Esophagus squamous epithelium (tissue), 4 donors: ENCODE measurements around the gene FLNB.

Source experiments
- CTCF ChIP-seq, 6 experiments: fragments of 450-650 bp in 4 of 6; fragments of 200-600 bp in 2 of 6; sonication (generic) in 2 of 6; IDR thresholded peaks; one replicate each; pipeline ENCODE4 v1.5.1; 2016 to 2019; ENCODE audit warnings: antibody characterized with exemption in 6 of 6, mild to moderate bottlenecking in 4 of 6, moderate library complexity in 4 of 6
- POLR2A ChIP-seq, 4 donors: fragments of 450-650 bp; IDR thresholded peaks; one replicate each; pipeline ENCODE4 v1.6.1; 2017; ENCODE audit warnings: antibody characterized with exemption in 4 of 4, mild to moderate bottlenecking in 4 of 4, moderate library complexity in 3 of 4

GRCh38 chr3:57985176-57985983, 22.8 kb upstream of the FLNB start:
- TF ChIP-seq CTCF (IDR thresholded peaks at IDR 0.05) (no peak), POLR2A (IDR thresholded peaks at IDR 0.05) (no peak)
